Kidney epithelial cell (primary cell): ENCODE data around the gene ZYG11B. TPM values are rescaled to one million over a fixed set of nuclear protein-coding genes. Genes with fewer than 3 reads are reported as not detected.
A peak's percentile ranks its signal among the peaks of the same experiment; 100 is the strongest.
"Not testable (repeated sequence)": the region's sequence is repeated elsewhere in the genome, so short reads cannot be mapped to it uniquely, and the experiment has no call there.

Source experiments
- DNase-seq: peaks from one replicate; pipeline ENCODE4 v3.0.0-alpha.2; 2010; ENCODE audit warnings: low read depth
- H3K27me3 ChIP-seq: 2 replicates; pipeline ENCODE4 v1.6.0; 2011; ENCODE audit warnings: low read length; ENCODE audit not compliant: control insufficient read depth, insufficient read depth
- H3K36me3 ChIP-seq: 2 replicates; pipeline ENCODE4 v1.5.1; 2011; ENCODE audit warnings: low read length; ENCODE audit not compliant: control insufficient read depth, insufficient read depth
- H3K4me3 ChIP-seq: 2 replicates; pipeline ENCODE4 v1.5.1; 2011; ENCODE audit warnings: low read depth, mild to moderate bottlenecking, control low read depth, low read length
- CTCF ChIP-seq: IDR thresholded peaks from 2 replicates; pipeline ENCODE4 v1.5.1; 2011; ENCODE audit warnings: mild to moderate bottlenecking, moderate library complexity, low read length, control low read depth, inconsistent platforms; ENCODE audit not compliant: insufficient read depth, poor library complexity, severe bottlenecking
- total RNA-seq: library from RNA; depleted of rRNA; stranded (reverse); fragments of >200 nt; gene quantifications from 2 replicates; pipeline ENCODE4 v1.2.3, GENCODE V29; 2015

Gene ZYG11B
- total RNA-seq, 1 donor from 2014 or later: 25.2 TPM

DNA sequence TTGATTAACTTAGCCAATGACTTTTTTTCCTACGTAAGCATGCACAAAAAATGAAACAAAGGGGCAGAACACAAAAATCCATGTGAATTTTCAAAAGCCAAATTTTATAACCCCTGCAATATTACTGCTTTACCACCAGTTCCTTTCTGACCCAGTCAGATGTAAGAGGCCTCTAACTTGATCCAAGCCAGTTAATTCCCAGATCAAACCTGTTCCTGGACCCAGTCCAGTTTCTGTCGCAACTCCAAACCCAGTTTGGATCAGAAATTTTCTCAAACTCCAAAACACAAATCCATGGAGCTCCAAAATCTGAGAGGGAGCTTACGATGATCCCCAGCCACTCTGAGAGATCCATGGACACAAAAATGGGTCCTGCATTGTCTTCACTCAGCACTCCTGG is 108.5 kb downstream of the ZYG11B start:
- DNase-seq: no peak
- no peaks in the 10 kb centered on the region for H3K36me3 ChIP-seq

DNA sequence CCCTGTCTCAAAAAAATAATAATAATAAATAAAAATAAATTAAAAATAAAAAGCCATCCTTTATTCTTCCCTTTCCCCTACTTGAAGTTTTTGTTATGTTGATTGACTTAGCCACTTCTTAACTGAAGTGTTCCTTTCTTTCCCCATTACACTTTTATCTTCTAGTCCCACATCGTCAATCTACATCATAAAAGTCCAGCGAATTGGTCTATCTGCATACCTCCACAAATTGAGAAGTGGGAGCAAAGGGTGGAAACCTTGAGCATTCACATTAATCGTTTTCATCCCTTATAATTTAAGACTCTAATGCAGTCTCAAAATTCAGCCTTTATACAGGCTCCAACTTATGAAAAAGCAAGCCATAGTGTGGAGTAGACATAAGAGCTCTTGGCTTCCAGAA is 109.8 kb downstream of the ZYG11B start:
- Histone ChIP-seq H3K27me3 (no peaks in the 10 kb centered on the region), H3K36me3 (no peaks in the 10 kb centered on the region), H3K4me3 (no peak overlapping the region)
- no peak for DNase-seq
- TF ChIP-seq CTCF: no peak

More for the DNA sequence above, 108.5 kb downstream of the ZYG11B start:
- no peak for TF ChIP-seq CTCF
- Histone ChIP-seq H3K4me3 (no peak overlapping the region), H3K27me3 (no peaks in the 10 kb centered on the region)

DNA sequence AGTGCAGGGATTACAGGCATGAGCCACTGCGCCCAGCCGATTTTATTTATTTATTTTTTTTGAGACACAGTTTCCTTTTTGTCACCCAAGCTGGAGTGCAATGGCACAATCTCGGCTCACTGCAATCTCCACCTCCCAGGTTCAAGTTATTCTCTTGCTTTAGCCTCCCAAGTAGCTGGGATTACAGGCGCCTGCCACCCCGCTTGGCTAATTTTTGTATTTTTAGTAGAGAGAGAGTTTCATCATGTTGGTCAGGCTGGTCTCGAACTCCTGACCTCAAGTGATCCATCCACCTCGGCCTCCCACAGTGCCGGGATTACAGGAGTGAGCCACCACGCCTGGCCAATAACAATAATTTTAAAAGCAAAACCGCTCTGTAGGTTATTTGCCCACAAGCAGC is 112.9 kb downstream of the ZYG11B start:
- not testable (repeated sequence) for DNase-seq, H3K36me3 ChIP-seq, H3K27me3 ChIP-seq, H3K4me3 ChIP-seq

DNA sequence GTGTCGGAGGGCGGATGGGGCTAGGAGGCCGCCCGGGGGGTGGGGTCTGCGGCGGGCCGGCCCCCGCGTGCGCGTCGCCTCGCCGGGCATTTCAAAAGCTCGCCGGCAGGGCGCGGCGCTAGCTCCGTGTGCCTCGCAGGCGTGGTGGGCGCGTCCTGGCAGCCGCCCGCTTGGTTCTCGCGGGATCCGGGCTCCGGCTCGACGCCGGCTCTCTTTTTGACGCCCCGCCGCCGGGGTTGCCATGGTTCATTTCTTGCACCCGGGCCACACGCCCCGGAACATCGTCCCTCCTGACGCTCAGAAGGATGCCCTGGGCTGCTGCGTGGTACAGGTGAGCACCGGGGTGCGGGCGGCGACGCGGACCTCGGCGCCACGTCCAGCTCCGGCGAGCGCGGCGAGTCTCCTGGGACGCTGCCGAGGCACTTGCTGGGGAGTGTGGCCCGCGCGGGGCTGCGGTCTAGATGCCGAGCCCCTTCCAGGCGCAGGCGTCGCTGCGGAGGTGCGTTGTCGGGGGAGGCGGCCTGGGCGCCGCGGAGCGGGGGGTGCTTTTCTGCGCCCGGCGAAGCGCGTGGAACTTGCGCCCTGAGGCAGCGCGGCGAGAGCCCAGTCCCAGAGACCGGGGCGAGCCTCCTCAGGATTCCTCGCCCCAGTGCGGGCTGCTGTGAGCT is 116.5 kb downstream of the ZYG11B start, which contains the start of gene ZYG11A:
TSS of gene ZYG11A (plus strand) at position 118 of the 668 bp plus-strand sequence. CDS start at position 242, 124 bp downstream.
- peak within 1 kb of the TSS; percentile 63 for H3K4me3 ChIP-seq
- DNase-seq: peak; percentile 44
- peak; percentile 11 for TF ChIP-seq CTCF

GRCh38 chr1:52845119-52845518 is 118.9 kb downstream of the ZYG11B start:
- not testable (repeated sequence) for H3K27me3 ChIP-seq, H3K4me3 ChIP-seq, H3K36me3 ChIP-seq, DNase-seq

More for the DNA sequence above, 116.5 kb downstream of the ZYG11B start, which contains the start of gene ZYG11A:
- H3K27me3 ChIP-seq: no peaks in the 10 kb centered on the region
- no peaks in the 10 kb centered on the region for H3K36me3 ChIP-seq

DNA sequence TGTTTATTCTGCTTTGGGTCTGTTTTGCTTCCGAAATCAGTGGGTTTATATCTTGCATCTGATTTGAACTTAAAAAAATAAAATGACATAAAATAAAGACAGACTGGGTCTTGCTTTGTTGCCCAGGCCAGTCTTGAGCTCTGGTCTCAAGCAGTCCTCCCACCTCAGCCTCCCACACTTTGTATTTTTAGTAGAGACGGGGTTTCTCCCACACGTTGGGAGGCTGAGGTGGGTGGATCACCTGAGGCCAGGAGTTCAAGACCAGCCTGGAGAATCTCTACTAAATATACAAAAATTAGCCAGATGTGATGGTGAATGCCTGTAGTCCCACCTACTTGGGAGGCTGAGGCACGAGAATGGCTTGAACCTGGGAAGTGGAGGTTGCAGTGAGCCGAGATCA is 122.2 kb downstream of the ZYG11B start:
- DNase-seq: no peak
- Histone ChIP-seq H3K4me3 (no peak overlapping the region), H3K27me3 (no peaks in the 10 kb centered on the region), H3K36me3 (no peaks in the 10 kb centered on the region)
- no peak for TF ChIP-seq CTCF

DNA sequence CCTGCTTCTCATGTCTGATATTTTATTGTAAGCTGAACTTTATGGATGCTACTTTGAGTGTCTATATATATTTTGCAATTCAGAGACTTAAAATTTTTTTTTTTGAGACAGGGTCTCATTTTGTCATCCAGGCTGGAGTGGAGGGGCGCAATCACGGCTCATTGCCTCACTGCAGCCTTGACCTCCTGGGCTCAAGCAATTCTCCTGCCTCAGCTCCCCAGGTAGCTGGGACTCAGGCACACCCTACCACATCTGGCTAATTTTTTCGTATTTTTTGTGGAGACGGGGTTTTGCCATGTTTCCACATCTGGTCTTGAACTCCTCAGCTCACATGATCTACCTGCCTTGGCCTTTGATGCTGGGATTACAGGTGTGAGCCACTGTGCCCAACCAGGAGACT is 124.7 kb downstream of the ZYG11B start:
- H3K36me3 ChIP-seq: no peaks in the 10 kb centered on the region
- TF ChIP-seq CTCF: no peak
- H3K4me3 ChIP-seq: no peak overlapping the region
- no peak for DNase-seq
- no peaks in the 10 kb centered on the region for H3K27me3 ChIP-seq
